ENCODE results near the gene ADGRG4. TPM values are rescaled to one million over a fixed set of nuclear protein-coding genes. Genes with fewer than 3 reads are reported as not detected.
"Not testable (repeated sequence)": the region's sequence is repeated elsewhere in the genome, so short reads cannot be mapped to it uniquely, and the experiment has no call there.

ADGRG4 gene
- polyA plus RNA-seq, 4 donors = 0.04 TPM; not detected in 3

GRCh38 chrX:136376713-136377112 lies 76.0 kb downstream of the ADGRG4 start:
- no peak for DNase-seq (ENCODE audit: low read depth in 4 of 4, low spot score in 3 of 4)

GRCh38 chrX:136380010-136380769 lies 79.4 kb downstream of the ADGRG4 start:
- no peak for DNase-seq (ENCODE audit: low read depth in 4 of 4, low spot score in 3 of 4)

- DNase-seq (ENCODE audit: low read depth in 4 of 4, low spot score in 3 of 4) = no peak
Observed at GRCh38 chrX:136386173-136386572, 85.4 kb downstream of the ADGRG4 start.

GRCh38 chrX:136386826-136387225 lies 86.1 kb downstream of the ADGRG4 start:
- no peak for DNase-seq (ENCODE audit: low read depth in 4 of 4, low spot score in 3 of 4)

GRCh38 chrX:136387951-136388502 lies 87.3 kb downstream of the ADGRG4 start:
- DNase-seq (ENCODE audit: low read depth in 4 of 4, low spot score in 3 of 4) = no peak

GRCh38 chrX:136390921-136391320 lies 90.2 kb downstream of the ADGRG4 start:
- no peak for DNase-seq (ENCODE audit: low read depth in 4 of 4, low spot score in 3 of 4)

- no peak for DNase-seq (ENCODE audit: low read depth in 4 of 4, low spot score in 3 of 4)
Observed at GRCh38 chrX:136395271-136395670, 94.5 kb downstream of the ADGRG4 start.

- no peak for DNase-seq (ENCODE audit: low read depth in 4 of 4, low spot score in 3 of 4)
Observed at GRCh38 chrX:136397001-136397400, 96.2 kb downstream of the ADGRG4 start.

- DNase-seq (ENCODE audit: low read depth in 4 of 4, low spot score in 3 of 4) = no peak
Observed at GRCh38 chrX:136405126-136405525, 104.4 kb downstream of the ADGRG4 start.

GRCh38 chrX:136417806-136418205 lies 117.0 kb downstream of the ADGRG4 start:
- DNase-seq (ENCODE audit: low read depth in 4 of 4, low spot score in 3 of 4) = no peak

- DNase-seq (ENCODE audit: low read depth in 4 of 4, low spot score in 3 of 4) = no peak
Observed at GRCh38 chrX:136421338-136421737, 120.6 kb downstream of the ADGRG4 start.

GRCh38 chrX:136423724-136424123 lies 123.0 kb downstream of the ADGRG4 start:
- no peak for DNase-seq (ENCODE audit: low read depth in 4 of 4, low spot score in 3 of 4)

- DNase-seq (ENCODE audit: low read depth in 4 of 4, low spot score in 3 of 4) = no peak
Observed at GRCh38 chrX:136425996-136426395, 125.2 kb downstream of the ADGRG4 start.

- DNase-seq (ENCODE audit: low read depth in 4 of 4, low spot score in 3 of 4) = no peak
Observed at GRCh38 chrX:136431625-136432024, 130.9 kb downstream of the ADGRG4 start.

GRCh38 chrX:136437774-136438173 lies 137.0 kb downstream of the ADGRG4 start:
- DNase-seq (ENCODE audit: low read depth in 4 of 4, low spot score in 3 of 4) = no peak

GRCh38 chrX:136438192-136438591 lies 137.4 kb downstream of the ADGRG4 start:
- no peak for DNase-seq (ENCODE audit: low read depth in 4 of 4, low spot score in 3 of 4)

- not testable (repeated sequence) for DNase-seq (ENCODE audit: low read depth in 4 of 4, low spot score in 3 of 4)
Observed at GRCh38 chrX:136445674-136446073, 144.9 kb downstream of the ADGRG4 start.

- DNase-seq (ENCODE audit: low read depth in 4 of 4, low spot score in 3 of 4) = no peak
Observed at GRCh38 chrX:136446208-136446607, 145.4 kb downstream of the ADGRG4 start.

GRCh38 chrX:136447308-136447707 lies 146.5 kb downstream of the ADGRG4 start:
- DNase-seq (ENCODE audit: low read depth in 4 of 4, low spot score in 3 of 4) = no peak

- DNase-seq (ENCODE audit: low read depth in 4 of 4, low spot score in 3 of 4) = no peak
Observed at GRCh38 chrX:136447968-136448367, 147.2 kb downstream of the ADGRG4 start.

- no peak for DNase-seq (ENCODE audit: low read depth in 4 of 4, low spot score in 3 of 4)
Observed at GRCh38 chrX:136450050-136450830, 149.5 kb downstream of the ADGRG4 start.

GRCh38 chrX:136452614-136453013 lies 151.9 kb downstream of the ADGRG4 start:
- DNase-seq (ENCODE audit: low read depth in 4 of 4, low spot score in 3 of 4) = no peak
